ENCODE results near the gene PKD2L2. TPM values are rescaled to one million over a fixed set of nuclear protein-coding genes. Genes with fewer than 3 reads are reported as not detected.

The PKD2L2 gene
- total and polyA plus RNA-seq, 2 of the 4 experiments (the other 2 are of a cell fraction) = not detected

DNA sequence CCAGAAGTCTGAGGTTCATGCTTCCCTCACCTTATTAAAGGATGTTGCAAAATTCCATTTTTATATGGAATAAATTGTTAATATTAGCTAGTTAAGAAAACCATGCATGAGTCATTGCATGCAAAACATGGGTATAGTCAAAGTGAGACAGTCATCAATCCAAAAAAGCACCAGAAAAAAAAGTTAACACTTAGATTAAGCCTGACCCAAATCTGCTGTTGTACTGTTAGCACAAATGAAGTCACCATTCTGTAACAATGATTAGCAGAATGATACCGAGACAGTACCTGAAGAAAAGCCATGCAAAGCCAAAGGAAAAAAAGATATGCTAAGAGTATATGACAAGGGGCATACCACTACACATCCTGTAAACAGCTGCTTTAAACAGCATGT lies 49.5 kb downstream of the PKD2L2 start:
- intact Hi-C loops (cut with micrococcal nuclease) (no loop called here), dilution Hi-C loops (cut with HindIII; ENCODE audit: low sequenced_read_pairs, unreplicated experiment) (no loop called here), in situ Hi-C loops (cut with MboI; ENCODE audit: low sequenced_read_pairs) (no loop called here)
- no peak overlapping the region for H3K27ac ChIP-seq (ENCODE audit: insufficient read depth, low read length)
- no peak overlapping the region for H3K4ac ChIP-seq (ENCODE audit: low read depth, low read length)
- H3K9ac ChIP-seq (ENCODE audit: low read depth, low read length) = no peak overlapping the region
- H3K27me3 ChIP-seq (ENCODE audit: control insufficient read depth, insufficient read depth, low read length) = no peaks in the 10 kb centered on the region
- TF ChIP-seq RAD21 (IDR thresholded peaks at IDR 0.05; ENCODE audit: low read length) (no peak), MAZ (IDR thresholded peaks at IDR 0.05; ENCODE audit: borderline replicate concordance, low read depth, low read length) (no peak), NFE2L2 (IDR thresholded peaks at IDR 0.05; ENCODE audit: low read depth, low read length) (no peak), FOS (IDR thresholded peaks at IDR 0.05; ENCODE audit: low read depth, low read length) (no peak), MXI1 (IDR thresholded peaks at IDR 0.05; ENCODE audit: borderline replicate concordance, low read depth, low read length) (no peak), CTCF (conservative IDR thresholded peaks at IDR 0.05; ENCODE audit: low read depth, low read length) (no peak), CHD1 (IDR thresholded peaks at IDR 0.05; ENCODE audit: low read depth, low read length) (no peak), SMC3 (IDR thresholded peaks at IDR 0.05; ENCODE audit: low read depth, low read length) (no peak), MAFK (IDR thresholded peaks at IDR 0.05; ENCODE audit: low read depth, low read length) (no peak), ELK1 (IDR thresholded peaks at IDR 0.05; ENCODE audit: borderline replicate concordance, low read depth, low read length) (no peak), RCOR1 (IDR thresholded peaks at IDR 0.05; ENCODE audit: insufficient replicate concordance, low read length) (no peak)
- TF ChIP-seq, protein P1, sequence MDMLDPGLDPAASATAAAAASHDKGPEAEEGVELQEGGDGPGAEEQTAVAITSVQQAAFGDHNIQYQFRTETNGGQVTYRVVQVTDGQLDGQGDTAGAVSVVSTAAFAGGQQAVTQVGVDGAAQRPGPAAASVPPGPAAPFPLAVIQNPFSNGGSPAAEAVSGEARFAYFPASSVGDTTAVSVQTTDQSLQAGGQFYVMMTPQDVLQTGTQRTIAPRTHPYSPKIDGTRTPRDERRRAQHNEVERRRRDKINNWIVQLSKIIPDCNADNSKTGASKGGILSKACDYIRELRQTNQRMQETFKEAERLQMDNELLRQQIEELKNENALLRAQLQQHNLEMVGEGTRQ (IDR thresholded peaks at IDR 0.05; ENCODE audit: low read depth, low read length) = no peak
- H3K14ac ChIP-seq (replicated peaks; ENCODE audit: low read depth, low read length) = no peak overlapping the region
- no peak overlapping the region for H2BK5ac ChIP-seq (ENCODE audit: low read depth, low read length, poor library complexity, severe bottlenecking)
- no peak overlapping the region for H2AK9ac ChIP-seq (replicated peaks; ENCODE audit: low read depth, low read length, poor library complexity)
- no peak for DNase-seq
- H3K4me1 ChIP-seq (ENCODE audit: control insufficient read depth, insufficient read depth, low read length) = peaks cover 1% of the 10 kb centered on the region
- no peaks in the 10 kb centered on the region for H3K9me3 ChIP-seq (ENCODE audit: control insufficient read depth, insufficient read depth, low read length)
- H3K4me3 ChIP-seq (ENCODE audit: insufficient read depth, low read depth, low read length) = no peak overlapping the region
- H3K56ac ChIP-seq (ENCODE audit: extremely low read depth, insufficient read depth, low read length) = no peak overlapping the region
- H4K91ac ChIP-seq (ENCODE audit: insufficient read depth, low read depth, low read length) = no peak overlapping the region
- BruUV-seq (replicated peaks) = no TSS peak
- no peak overlapping the region for H3K4me2 ChIP-seq (ENCODE audit: low read depth, low read length)
- no peak overlapping the region for H2BK15ac ChIP-seq (ENCODE audit: low read depth, low read length)
- H2BK20ac ChIP-seq (ENCODE audit: low read depth, low read length) = no peak overlapping the region
- H2BK120ac ChIP-seq (ENCODE audit: low read depth, low read length) = no peak overlapping the region
- ChIA-PET CTCF (interaction anchor here (0.5 kb wide), 1 partner anchor 67 kb away, joined by 3 read pairs; no protein-coding TSS in a partner anchor), POLR2A (ENCODE audit: unreplicated experiment) (no interaction called here)
- H2AFZ ChIP-seq (replicated peaks; ENCODE audit: low read length, poor library complexity) = no peak overlapping the region
- no peak for ATAC-seq (ENCODE audit: low read depth)
- H3K36me3 ChIP-seq (ENCODE audit: control insufficient read depth, insufficient read depth, low read length) = peaks cover 28% of the 10 kb centered on the region
- no CpG with 5 or more reads among the region's 1 CpG for WGBS, 2 experiments (ENCODE audit: extremely low coverage in 2 of 2, insufficient read length in 1 of 2)
- H4K8ac ChIP-seq (ENCODE audit: low read depth in 2 of 2, low read length in 2 of 2) = no peak overlapping the region
- H2AK5ac ChIP-seq (ENCODE audit: low read depth, low read length) = no peak overlapping the region
- no peak overlapping the region for H3K18ac ChIP-seq (ENCODE audit: low read depth, low read length)
- 0 out of 2 replicates have a peak, but pooled peaks cover 3% of the 10 kb centered on the region for H3K9me1 ChIP-seq (ENCODE audit: insufficient read depth, low read length)
- 0 out of 2 replicates have a peak, but pooled peaks cover 1% of the 10 kb centered on the region for H4K20me1 ChIP-seq (ENCODE audit: insufficient read depth, low read length)
- no peaks in the 10 kb centered on the region; a peak in 2 of 4 replicates for H3K79me1 ChIP-seq (ENCODE audit: low read depth in 1 of 2, low read length in 2 of 2)
- H3K23ac ChIP-seq (ENCODE audit: low read depth, low read length) = no peak overlapping the region
- H4K5ac ChIP-seq (ENCODE audit: low read depth, low read length) = no peak overlapping the region

Data from IMR-90 (cell line).